NK-92 treated with Interleukin-12 subunit alpha and Interleukin-12 subunit beta, amount 100 ng/mL, for 24 hours (cell line): ENCODE data around the gene TSSK6.
"Not testable (repeated sequence)": the region's sequence is repeated elsewhere in the genome, so short reads cannot be mapped to it uniquely, and the experiment has no call there.

Experiments used
- DNase-seq: peaks from one replicate; lab custom pipeline; 2025; lab: John Stamatoyannopoulos, UW

The TSSK6 gene

DNA sequence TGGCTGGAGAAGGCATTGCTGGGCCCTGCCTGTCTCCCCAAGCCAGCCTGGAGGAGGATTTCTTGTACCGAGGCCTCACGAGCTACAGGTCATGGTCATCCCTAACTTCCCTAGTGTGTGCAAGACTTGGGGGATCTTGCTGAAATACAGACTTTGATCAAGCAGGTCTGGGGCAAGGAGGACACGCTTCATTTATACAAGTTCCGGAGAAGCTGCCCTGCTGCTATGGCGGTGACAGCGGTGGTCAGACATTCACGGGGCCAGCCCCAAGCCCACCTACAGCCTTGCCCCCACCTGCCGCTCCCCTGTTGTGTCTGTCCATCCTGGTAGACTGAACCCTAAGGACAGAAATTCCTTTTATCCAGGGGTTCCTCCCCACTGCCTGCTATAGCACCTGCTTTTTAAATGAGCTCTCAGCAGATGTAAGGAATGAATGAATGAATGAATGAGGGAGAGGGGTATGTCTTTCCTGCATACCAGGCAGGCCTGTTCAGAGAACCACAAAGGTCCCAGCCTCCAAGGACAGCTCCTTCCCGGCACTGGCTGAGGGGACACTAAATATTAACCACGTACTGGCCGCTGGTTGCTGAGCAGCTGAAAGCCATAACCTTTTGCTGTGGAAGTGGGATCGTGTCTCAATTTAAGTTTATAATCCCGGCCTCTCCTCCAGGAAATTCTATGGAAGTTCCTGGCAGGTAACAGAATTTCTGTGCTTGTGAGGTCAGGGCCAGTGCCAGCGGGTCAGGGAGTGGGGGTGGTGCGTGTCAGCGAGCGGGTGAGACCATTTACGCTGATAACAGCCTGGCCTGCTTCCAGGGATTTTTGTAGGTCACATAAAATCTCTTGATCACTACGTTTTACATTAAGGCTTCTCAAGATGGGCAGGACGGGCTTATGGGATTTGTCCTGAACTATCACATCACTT, 27.1 kb downstream of the TSSK6 start:
- no peak for DNase-seq

DNA sequence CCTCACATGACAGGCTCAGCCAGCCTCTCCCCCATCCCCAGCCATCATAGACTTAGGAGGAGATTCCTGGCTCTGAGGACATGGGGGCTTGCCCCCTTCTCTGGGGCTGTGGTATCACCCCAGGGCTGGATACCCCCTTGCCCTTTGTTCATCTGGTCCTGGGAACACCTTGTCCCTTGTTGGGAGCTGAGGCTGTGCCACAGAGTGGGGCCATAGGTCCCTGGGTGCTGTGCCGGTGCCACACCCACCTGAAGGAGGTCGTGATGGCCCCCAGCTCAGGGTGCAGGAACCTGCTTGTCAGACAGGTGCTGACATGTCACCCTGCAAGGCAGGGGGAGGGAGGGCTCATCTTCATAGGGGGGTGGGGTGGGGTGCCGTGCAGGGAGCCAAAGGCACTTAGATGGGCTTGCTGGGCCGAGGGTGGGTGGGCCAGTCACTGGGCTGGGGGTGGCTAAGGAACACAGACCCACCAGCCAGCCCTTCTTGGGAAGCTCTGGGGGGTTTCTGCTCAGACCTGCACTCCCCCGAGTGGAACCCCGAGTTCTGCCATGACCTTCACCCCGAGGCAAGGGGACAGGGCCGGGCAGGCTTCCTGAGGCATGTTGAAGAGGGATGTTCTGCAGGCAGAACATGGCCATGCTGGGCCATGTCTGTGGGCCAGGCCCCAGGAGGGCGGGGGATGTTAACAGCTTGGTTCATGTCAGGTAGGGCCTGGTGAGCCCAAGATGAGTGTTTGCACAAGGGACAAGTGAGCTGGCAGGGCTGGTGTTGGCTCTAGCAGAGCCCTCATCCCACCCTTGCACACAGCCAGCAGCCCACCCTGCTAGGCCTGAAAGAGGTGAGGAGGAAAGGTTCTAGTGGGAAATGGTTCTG, 28.0 kb downstream of the TSSK6 start:
- no peak for DNase-seq

DNA sequence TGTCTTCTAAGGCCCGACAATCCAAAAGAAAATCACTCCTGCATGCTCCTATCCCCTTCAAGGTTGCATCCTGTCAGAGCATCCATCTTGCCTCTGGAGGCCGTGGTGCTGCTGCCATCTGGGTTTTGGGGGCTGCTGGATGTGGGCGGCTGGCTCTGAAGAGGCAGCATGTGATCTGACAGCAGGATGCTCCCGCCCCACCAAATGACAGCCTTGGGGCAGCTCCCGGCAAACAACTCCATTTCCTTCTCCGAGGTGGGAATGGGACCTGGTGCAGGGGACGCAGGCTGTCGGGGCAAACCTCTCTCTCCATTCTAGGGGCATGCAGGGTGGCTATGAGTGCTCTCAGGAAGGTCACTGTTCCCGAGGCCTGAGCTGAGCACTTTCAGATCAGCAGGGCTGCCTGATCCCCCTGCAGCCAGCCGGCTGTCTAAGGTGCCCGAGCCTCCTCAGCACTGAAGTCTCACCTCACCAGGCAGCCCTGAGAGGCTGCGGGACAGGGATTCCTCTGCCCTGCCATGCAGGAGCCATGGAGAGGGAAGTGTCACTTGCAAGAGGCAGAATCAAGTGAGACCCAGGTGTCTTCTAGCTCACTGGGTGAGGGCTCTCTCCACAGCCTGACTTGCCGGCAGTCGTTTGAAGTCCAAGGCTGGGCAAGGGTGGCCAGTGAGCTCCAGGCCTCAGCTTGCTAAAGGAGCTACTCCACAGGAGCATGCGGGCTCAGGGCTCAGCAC, 28.8 kb downstream of the TSSK6 start:
- DNase-seq: no peak

DNA sequence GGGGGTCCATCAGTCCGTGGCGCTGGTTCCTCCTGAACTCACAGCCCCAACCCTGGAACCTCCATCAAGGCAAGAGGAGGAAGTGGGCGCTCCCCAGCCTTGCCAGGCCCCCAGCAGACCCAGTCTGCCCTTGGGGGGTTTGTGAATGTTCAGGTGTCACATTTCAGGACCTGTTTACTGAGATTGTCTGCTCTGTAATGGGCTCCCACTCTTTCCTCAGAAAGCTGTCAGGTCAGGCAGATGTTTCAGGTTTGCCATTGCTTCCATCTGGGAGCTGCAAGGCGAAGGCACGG, 29.4 kb downstream of the TSSK6 start:
- no peak for DNase-seq

DNA sequence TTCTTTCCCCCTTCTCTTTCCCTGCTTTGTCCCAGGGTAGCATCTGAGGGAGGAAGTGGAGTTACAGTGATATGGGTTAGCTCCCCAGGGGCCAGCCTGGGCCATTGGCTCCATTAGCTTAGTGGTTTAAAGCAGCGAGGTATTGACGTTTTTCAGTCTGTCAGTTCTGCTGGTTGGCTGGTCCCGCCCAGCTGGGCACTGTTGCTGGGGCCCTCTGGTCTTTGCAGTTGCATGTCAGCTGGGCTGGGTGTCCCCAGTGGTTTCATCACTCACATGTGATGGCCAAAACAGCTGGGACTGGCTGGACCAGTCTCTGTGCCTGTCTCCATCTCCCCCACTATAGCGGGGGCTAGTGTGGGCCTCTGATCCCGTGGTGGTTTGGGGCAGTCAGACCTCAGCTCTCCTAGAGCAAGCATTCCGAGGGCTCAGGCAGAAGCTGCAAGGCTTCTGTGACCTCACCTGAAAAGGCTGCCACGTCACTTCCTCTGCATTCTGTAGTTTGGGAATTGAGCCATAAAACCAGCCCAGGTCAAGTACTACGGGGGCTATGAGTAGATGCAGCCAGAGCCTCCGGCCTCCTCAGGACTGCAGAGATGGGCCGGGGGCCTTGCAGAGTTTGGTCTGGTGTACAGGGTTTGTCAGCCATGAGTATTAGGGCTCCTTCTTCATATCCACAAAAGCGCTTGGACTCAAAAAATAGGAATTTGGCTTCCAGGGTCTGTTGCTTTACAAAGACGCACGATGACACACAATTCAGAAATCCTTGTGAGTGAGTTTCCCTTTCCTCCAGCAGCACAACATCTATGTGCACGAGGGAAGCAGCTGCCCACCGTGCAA, 30.0 kb downstream of the TSSK6 start:
- no peak for DNase-seq

DNA sequence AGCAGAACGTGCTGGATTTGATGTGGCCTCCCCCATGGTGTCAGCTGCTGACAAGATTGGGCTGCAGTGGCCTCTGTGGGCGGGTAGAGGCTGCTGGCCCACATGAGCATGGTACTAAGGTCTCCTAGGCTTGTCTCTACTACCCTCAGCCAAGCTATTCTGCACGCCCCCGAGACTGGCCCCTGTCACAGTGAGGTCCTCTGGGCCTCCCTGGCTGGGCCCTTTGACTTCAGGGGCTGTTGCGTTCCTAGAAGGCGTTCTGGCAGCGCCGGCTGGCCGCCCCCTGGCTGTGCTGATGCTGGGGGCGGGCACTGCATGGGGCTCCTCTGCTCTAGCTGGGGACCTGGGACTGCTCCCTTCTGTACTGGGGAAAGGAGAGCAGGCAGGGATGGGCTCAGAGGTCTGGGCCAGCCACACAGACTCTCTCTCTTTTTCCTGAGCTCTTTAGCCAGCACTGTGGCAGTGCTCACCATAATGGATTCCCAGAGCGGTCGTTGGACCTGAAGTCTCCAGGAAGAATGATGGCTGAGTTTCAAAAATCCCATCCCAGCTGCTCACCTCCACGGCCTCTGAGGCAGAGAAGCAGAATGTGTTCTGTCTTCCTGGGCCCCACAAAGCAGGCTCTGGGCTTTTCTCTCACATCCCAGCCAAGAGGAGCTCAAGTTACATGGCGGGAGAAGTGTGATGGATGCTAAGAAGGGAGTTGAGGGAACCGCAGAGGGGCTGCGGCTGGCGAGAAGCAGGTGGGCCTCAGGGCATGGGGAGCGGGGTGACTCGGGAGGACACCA, 32.3 kb downstream of the TSSK6 start:
- DNase-seq: no peak

DNA sequence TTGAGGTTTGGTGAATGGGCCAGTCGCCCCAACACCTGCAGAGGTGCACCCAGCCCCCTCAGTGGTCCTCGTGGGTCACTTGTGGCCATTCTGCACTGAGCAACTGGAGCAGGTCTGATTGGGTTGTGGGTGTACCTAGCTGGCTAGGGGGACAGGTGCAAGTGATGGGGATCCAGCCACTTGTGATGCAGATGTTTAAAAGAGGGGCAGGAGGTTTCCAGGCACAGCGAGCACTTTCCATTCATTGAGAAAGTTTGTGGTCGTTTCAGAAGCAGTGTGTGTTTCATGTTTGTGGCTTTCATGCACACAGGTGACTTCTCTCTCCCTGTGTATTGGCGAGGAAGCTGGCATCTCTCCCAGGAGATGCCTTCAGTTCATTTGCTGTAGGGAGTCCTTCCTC, 34.7 kb downstream of the TSSK6 start:
- DNase-seq: no peak

DNA sequence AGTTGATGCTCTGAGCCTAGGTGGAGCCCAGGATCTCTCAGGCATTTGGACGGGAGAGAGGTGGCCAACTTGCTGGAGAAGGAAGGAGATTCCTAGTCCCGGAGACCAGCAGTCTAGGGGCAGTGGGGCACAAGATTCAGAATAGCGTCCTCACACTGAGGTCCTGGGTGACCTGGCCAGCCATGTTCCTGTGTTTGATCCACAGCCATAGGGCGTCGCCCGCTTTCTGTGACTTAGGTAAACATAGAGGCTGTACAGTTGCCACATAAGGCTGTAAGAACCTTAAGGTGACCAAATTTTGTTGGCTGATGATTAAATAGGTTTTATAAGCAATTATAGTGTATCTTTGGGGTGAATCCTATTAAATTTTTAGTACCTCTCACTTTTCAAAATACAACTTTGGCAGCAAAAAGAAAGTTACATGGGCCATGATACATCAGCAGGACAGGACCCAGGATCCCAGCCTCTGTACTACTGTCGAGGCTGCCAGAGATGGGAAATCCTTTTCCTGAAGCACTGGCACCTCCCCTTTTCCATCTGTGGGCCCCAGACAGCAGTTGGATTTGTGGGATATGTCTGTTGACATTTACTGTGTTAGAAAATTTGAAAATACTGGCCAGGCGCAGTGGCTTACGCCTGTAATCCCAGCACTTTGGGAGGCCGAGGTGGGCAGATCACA, 37.5 kb downstream of the TSSK6 start:
- DNase-seq: no peak

DNA sequence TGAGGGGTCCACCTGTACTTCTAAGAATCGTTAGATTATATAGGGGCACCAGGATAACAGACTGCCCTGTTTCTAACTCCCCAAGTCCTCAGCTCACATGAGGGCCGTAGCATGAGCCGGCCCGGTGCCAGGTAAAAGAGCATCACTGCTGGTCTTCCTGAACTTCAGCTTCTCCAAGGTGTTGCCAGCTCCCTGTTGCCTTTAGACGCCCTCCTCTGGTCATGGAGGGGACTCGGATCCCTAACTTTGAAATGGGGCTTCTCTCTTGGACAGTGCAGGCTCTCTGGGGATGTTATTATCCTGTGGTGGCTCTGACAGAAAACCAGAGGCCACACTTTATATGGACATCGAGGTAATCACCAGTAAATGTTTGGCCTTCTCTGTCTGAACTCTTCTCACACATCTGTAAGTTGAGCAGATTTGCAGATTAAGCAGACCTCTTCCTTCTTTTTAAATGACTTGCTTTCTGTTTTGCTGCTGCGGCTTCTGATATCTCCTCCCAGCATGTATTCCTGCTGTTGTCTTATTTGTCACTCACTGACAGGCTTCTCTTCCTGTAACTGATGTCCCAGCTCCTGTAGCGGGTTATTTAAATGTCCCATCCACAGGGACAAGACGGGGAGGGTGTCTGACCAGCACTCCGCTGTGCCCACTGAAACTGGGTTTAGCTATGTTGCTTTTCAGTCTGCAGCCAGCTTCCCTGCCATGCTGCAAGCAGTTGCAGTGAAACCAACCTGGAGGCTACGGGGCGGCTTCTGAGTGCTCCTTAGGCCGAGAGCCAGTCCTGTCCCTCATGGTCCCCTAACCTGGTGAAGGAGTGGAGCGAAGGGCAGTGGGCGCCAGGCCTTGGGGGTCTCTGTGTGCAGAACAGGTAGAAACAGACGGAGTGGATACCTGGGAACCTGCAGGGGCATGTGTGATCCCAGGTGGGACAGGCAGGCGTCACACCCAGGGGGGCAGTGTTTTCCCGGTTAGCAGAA, 39.2 kb downstream of the TSSK6 start:
- DNase-seq: no peak

DNA sequence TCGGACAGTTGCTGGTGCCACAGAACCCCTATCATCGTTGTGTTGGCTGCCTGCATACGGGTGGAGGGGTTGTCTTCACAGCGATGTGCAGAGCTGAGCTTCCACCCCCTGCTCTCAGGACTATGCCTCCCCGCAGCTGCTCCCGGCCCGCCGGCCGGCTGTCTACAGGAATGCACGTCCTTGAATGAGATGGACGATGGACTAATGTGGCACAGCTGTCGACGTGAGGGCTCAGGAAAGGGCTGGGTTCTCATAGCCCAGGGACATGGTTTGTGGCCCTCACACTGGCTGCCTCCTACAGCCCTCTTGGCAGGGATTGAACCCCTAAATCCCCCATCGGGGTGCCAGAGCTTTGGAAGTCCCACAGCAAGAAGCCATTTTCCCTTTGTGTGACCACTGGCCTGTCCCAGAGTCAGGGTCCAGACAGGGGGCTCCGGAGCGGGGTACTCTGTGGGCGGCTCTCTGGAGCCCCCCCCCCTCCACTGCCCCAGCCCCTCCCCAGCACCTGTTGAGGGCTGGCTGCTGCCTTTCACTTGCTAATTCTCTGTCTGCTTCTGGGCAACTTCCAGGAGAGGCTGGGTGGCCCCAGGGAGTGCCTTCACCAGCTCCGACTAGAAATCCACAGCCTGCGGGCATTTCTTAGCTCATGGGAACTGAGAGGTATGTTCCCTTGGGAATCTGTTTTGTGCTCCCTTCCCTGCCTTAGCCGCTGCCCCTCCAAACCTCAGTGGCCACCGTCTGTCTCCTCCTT, 40.2 kb downstream of the TSSK6 start:
- DNase-seq: no peak

DNA sequence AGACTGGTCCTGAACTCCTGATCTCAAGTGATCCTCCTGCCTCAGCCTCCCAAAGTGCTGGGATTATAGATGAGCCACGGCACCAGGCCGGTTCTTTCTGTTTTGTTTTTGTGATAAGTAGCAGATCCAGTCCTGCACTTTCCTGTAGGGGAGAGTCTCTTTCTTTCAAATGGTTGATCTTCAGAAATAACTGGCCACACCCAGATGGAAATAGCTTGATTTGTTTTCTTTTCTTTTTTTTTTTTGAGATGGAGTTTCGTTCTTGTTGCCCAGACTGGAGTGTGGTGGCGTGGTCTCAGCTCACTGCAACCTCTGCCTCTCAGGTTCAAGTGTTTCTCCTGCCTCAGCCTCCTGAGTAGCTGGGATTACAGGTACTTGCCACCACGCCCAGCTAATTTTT, 43.2 kb downstream of the TSSK6 start:
- not testable (repeated sequence) for DNase-seq

DNA sequence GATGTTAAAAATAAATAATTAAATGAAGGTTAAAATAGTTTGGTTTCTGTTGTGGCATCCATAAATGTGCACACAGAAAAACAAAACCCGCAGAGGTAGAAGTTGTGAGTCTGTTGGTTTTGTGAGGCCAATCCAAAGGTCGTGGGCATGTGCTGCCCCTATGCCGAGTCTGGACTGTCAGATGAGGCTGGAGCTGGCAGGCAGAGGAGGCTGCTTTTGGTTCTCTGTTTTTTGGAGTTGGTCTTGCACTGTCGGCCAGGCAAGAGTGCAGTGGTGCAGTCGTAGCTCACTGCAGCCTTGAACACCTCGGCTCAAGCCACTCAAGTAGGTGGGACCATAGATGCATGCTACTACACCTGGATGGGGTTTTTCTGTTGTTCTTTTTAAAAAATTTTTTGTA, 43.7 kb downstream of the TSSK6 start:
- no peak for DNase-seq

DNA sequence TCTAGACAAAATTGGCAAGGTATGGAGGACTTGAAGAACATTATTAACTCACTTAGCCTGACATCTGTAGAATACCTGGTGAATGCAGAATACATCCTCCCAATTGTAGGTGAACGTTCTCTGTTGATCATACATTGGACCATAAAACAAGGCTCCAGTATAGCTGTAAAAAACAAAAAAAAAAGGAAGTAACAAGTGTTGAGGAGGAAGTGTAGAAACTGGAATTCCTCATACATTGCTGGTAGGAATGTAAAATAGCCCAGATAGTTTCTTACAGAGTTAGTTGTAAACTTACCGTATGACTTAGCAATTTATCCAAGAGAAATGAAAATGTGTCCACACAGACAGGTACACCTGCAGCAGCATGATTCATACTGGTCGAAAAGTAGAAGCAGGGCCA, 44.8 kb downstream of the TSSK6 start:
- DNase-seq: no peak

DNA sequence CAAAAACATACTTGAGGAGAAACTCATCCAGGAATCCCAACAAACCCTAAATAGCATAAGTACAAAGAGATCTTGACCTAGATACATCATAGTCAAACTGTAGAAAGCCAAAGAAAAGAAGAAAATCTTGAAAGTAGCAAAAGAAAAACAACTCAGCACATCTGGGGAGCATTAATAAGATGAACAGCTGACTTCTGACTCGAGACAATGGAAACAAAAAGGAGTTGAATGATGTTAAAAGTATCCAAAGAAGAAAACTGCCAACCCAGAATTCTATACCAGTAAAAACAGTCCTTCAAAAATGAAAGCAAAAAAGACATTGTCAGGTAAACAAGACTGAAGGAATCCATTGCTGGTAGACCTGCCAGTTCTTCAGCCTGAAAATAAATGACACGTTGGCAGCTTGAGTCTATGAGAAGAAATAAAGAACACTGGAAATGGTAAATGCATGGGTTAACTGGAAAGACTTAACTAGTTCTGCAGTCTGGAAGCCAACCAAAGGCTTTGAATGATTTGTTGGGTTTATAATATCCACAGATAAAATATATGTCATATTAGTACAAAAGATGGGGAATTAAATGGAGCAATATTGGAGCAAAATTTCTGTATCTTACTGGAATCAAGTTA, 46.8 kb downstream of the TSSK6 start:
- DNase-seq: no peak

DNA sequence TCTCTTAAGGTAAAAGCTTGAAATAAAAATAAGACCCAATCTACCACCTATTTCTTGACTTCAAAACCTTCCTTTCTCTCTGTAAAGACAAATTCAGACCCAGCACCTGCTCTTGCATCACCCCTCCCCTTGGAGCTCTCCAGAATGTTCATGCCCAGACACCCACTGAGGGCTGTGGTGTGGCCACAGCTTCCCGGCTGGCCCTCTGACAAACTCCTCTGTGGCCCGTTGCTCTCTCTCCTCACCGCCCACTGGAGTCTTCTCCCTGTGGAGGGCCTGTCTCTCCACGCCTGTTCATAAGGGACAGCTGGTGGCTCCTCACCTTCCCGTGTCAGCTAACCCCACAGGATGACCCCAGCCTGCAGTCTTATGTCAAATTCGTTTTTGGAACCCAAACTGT, 49.1 kb downstream of the TSSK6 start:
- DNase-seq: no peak

DNA sequence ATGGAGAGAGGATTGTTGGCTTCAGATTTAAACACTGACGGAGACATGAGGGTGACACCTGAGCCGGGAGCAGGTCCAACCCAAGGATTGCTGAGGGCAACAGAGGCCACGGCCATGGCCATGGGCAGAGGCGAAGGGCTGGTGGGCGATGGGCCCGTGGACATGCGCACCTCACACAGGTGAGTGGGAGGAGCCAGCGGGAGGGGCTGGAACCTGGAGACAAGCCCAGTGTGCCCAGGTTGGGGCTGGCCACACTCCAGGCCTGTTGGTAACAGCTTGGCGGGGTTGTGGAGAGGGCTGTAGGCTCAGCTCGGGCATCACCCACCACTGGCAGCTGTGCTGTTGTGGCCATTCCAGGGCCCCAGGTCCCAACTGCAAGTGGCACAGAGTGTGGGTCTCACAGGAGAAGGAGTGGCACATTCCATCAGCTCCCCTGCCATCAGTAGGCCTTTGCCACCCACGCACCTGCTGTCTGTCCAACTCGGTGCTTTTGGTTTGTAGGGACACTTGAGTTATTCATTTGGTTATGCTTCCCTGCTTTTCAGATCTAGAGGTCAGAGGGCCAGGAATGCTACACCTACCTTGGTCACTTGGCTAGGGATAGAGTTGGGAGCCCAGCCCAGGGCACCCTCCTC, 49.8 kb downstream of the TSSK6 start:
- no peak for DNase-seq

DNA sequence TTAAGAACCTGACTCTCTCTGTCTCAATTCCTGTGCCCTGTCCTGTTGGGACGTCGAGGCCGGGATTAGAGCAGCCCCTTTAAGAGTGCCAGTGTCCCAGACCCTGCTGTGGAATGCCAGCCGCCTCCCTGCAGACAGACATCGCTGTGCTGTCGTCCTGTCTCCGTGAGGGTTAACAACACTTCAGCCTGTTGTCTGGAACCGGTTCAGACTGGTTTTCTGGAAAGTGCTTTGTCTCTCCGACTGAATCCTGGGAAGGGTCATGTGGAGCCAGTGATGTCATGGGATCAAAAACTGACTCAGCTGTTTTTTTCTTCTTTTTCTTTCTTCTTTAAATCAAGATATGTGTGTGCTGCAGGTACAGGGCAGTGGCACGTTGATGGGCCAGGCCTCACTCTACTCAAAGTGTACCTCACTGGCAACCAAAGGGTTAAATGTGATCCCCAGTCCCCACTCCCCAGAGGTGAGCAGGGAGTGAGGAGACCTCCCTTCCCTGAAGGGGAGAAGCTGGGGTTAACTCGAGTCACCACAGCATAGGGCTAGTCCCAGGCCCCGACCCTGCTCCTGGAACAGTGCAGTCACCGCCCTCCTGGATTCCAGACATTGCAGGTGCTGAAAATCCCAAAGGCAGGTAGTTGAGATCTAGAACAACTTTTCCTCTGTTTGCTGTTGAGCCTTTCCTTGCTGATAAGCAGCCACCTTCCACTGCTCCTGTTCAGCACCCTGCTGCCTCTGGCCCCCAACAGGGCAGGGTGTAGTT, 50.8 kb downstream of the TSSK6 start:
- DNase-seq: no peak
